Measurements from ENCODE around the gene CCR7. TPM values are rescaled to one million over a fixed set of nuclear protein-coding genes. Genes with fewer than 3 reads are reported as not detected.

CCR7 gene
- polyA plus RNA-seq (ENCODE audit: low read depth in 6 of 6), result 100 to 1,000 TPM; 442 to 802 (median 622) TPM

GRCh38 chr17:40564883-40565768 lies at the start of gene CCR7:
TSS of gene CCR7 (minus strand) at chr17:40565472. CDS start at chr17:40565409, 63 bp downstream.
- Mint-ChIP-seq H3K36me3 (peaks cover 19 to 27% of the 10 kb centered on the region in 2 donors), H3K4me3 (peak within 1 kb of the TSS; percentile 83 to 100 (median 99)), H3K27ac (peak within 1 kb of the TSS; percentile 98 to 100 (median 99)), H3K27me3 (no peaks in the 10 kb centered on the region), H3K9me3 (no peaks in the 10 kb centered on the region), H3K4me1 (peaks cover 58 to 81% (median 59%) of the 10 kb centered on the region in 3 donors)
- DNase-seq, result peak; percentile 88
- peak; percentile 55 to 56 for ATAC-seq (ENCODE audit: low read depth in 2 of 2)

- peak overlapping the region; percentile 95 to 99 (median 97) for H3K27ac Mint-ChIP-seq
- H3K4me1 Mint-ChIP-seq, result peaks cover 56 to 77% (median 66%) of the 10 kb centered on the region in 3 donors
Measured at GRCh38 chr17:40614431-40615067, 49.3 kb upstream of the CCR7 start.

GRCh38 chr17:40613467-40614154 lies 48.3 kb upstream of the CCR7 start:
- Mint-ChIP-seq H3K4me3 (peak overlapping the region in 6 of 8 donors; percentile 36 to 60 (median 48)), H3K9me3 (peaks cover 0 to 1% (median 0%) of the 10 kb centered on the region in 7 donors), H3K36me3 (no peaks in the 10 kb centered on the region), H3K27me3 (no peaks in the 10 kb centered on the region), H3K27ac (peak overlapping the region; percentile 60 to 95 (median 94)), H3K4me1 (peaks cover 57 to 82% (median 75%) of the 10 kb centered on the region in 3 donors)
- ATAC-seq (ENCODE audit: low read depth in 2 of 2), result no peak
- no peak for DNase-seq

More at GRCh38 chr17:40614431-40615067, 49.3 kb upstream of the CCR7 start:
- no peak for ATAC-seq (ENCODE audit: low read depth in 2 of 2)
- Mint-ChIP-seq H3K4me3 (peak overlapping the region; percentile 28 to 87 (median 74)), H3K36me3 (no peaks in the 10 kb centered on the region), H3K27me3 (no peaks in the 10 kb centered on the region), H3K9me3 (peaks cover 0 to 1% (median 0%) of the 10 kb centered on the region in 7 donors)
- no peak for DNase-seq

- peak overlapping the region in 1 of 8 donors; percentile 60 for H3K4me3 Mint-ChIP-seq
- H3K4me1 Mint-ChIP-seq, result peaks cover 65 to 85% (median 82%) of the 10 kb centered on the region in 3 donors
- DNase-seq (no peak), ATAC-seq (ENCODE audit: low read depth in 2 of 2) (no peak)
- peak overlapping the region; percentile 57 to 95 (median 92) for H3K27ac Mint-ChIP-seq
- no peaks in the 10 kb centered on the region for H3K36me3 Mint-ChIP-seq
- peaks cover 0 to 1% (median 0%) of the 10 kb centered on the region in 7 donors for H3K9me3 Mint-ChIP-seq
- no peaks in the 10 kb centered on the region for H3K27me3 Mint-ChIP-seq
Measured at GRCh38 chr17:40612599-40613244, 47.5 kb upstream of the CCR7 start.

- peaks cover 60 to 85% (median 82%) of the 10 kb centered on the region in 3 donors for H3K4me1 Mint-ChIP-seq
- peak overlapping the region in 4 of 6 donors; percentile 66 to 97 (median 80) for H3K27ac Mint-ChIP-seq
- no peaks in the 10 kb centered on the region for H3K27me3 Mint-ChIP-seq
- H3K9me3 Mint-ChIP-seq, result peaks cover 0 to 1% (median 0%) of the 10 kb centered on the region in 7 donors
- no peaks in the 10 kb centered on the region for H3K36me3 Mint-ChIP-seq
- no peak for ATAC-seq (ENCODE audit: low read depth in 2 of 2)
- no peak for DNase-seq
- H3K4me3 Mint-ChIP-seq, result peak overlapping the region in 1 of 8 donors; percentile 16
Measured at GRCh38 chr17:40611840-40612474, 46.7 kb upstream of the CCR7 start.

GRCh38 chr17:40610359-40610758 lies 45.1 kb upstream of the CCR7 start:
- H3K27me3 Mint-ChIP-seq, result no peaks in the 10 kb centered on the region
- peak overlapping the region in 1 of 8 donors; percentile 22 for H3K4me3 Mint-ChIP-seq
- no peaks in the 10 kb centered on the region for H3K36me3 Mint-ChIP-seq
- no peak for ATAC-seq (ENCODE audit: low read depth in 2 of 2)
- H3K4me1 Mint-ChIP-seq, result peaks cover 44 to 79% (median 69%) of the 10 kb centered on the region in 3 donors
- no peak for DNase-seq
- peak overlapping the region in 4 of 6 donors; percentile 15 to 88 (median 44) for H3K27ac Mint-ChIP-seq
- no peaks in the 10 kb centered on the region for H3K9me3 Mint-ChIP-seq

- H3K9me3 Mint-ChIP-seq, result no peaks in the 10 kb centered on the region
- peak overlapping the region in 5 of 6 donors; percentile 15 to 91 (median 89) for H3K27ac Mint-ChIP-seq
- ATAC-seq (ENCODE audit: low read depth in 2 of 2) (peak; percentile 86 to 91), DNase-seq (no peak)
- H3K36me3 Mint-ChIP-seq, result no peaks in the 10 kb centered on the region
- H3K4me3 Mint-ChIP-seq, result peak overlapping the region in 2 of 8 donors; percentile 12 to 25
- H3K27me3 Mint-ChIP-seq, result no peaks in the 10 kb centered on the region
- peaks cover 32 to 73% (median 64%) of the 10 kb centered on the region in 3 donors for H3K4me1 Mint-ChIP-seq
Measured at GRCh38 chr17:40608061-40608581, 42.8 kb upstream of the CCR7 start.

- H3K9me3 Mint-ChIP-seq, result no peaks in the 10 kb centered on the region
- peak overlapping the region in 4 of 6 donors; percentile 72 to 91 (median 89) for H3K27ac Mint-ChIP-seq
- DNase-seq (no peak), ATAC-seq (ENCODE audit: low read depth in 2 of 2) (no peak)
- no peaks in the 10 kb centered on the region for H3K27me3 Mint-ChIP-seq
- no peaks in the 10 kb centered on the region for H3K36me3 Mint-ChIP-seq
- H3K4me1 Mint-ChIP-seq, result peaks cover 35 to 73% (median 66%) of the 10 kb centered on the region in 3 donors
- peak overlapping the region in 1 of 8 donors; percentile 25 for H3K4me3 Mint-ChIP-seq
Measured at GRCh38 chr17:40607641-40608040, 42.4 kb upstream of the CCR7 start.

- DNase-seq, result no peak
- no peaks in the 10 kb centered on the region for H3K9me3 Mint-ChIP-seq
- H3K27me3 Mint-ChIP-seq, result no peaks in the 10 kb centered on the region
- no peaks in the 10 kb centered on the region for H3K36me3 Mint-ChIP-seq
- no peak for ATAC-seq (ENCODE audit: low read depth in 2 of 2)
- H3K4me1 Mint-ChIP-seq, result peaks cover 33 to 77% (median 70%) of the 10 kb centered on the region in 3 donors
- no peak overlapping the region for H3K4me3 Mint-ChIP-seq
- H3K27ac Mint-ChIP-seq, result peak overlapping the region in 3 of 6 donors; percentile 63 to 88 (median 72)
Measured at GRCh38 chr17:40606548-40607353, 41.5 kb upstream of the CCR7 start.

GRCh38 chr17:40605306-40605705 lies 40.0 kb upstream of the CCR7 start:
- no peaks in the 10 kb centered on the region for H3K36me3 Mint-ChIP-seq
- DNase-seq, result no peak
- peaks cover 31 to 80% (median 74%) of the 10 kb centered on the region in 3 donors for H3K4me1 Mint-ChIP-seq
- H3K4me3 Mint-ChIP-seq, result peak overlapping the region in 1 of 8 donors; percentile 55
- no peaks in the 10 kb centered on the region for H3K9me3 Mint-ChIP-seq
- no peaks in the 10 kb centered on the region for H3K27me3 Mint-ChIP-seq
- ATAC-seq (ENCODE audit: low read depth in 2 of 2), result no peak
- peak overlapping the region in 4 of 6 donors; percentile 11 to 57 (median 36) for H3K27ac Mint-ChIP-seq

GRCh38 chr17:40604327-40605080 lies 39.2 kb upstream of the CCR7 start:
- H3K27me3 Mint-ChIP-seq, result no peaks in the 10 kb centered on the region
- H3K36me3 Mint-ChIP-seq, result no peaks in the 10 kb centered on the region
- peaks cover 28 to 83% (median 72%) of the 10 kb centered on the region in 3 donors for H3K4me1 Mint-ChIP-seq
- no peak overlapping the region for H3K4me3 Mint-ChIP-seq
- no peaks in the 10 kb centered on the region for H3K9me3 Mint-ChIP-seq
- DNase-seq (no peak), ATAC-seq (ENCODE audit: low read depth in 2 of 2) (no peak)
- peak overlapping the region in 4 of 6 donors; percentile 18 to 95 (median 42) for H3K27ac Mint-ChIP-seq
